AML-193 (cell line): Measurements from ENCODE around the gene SLC4A1.

Source experiments
- DNase-seq, 2 experiments: peaks; one replicate each; lab custom pipeline; 2025; lab: John Stamatoyannopoulos, UW

SLC4A1 gene

DNA sequence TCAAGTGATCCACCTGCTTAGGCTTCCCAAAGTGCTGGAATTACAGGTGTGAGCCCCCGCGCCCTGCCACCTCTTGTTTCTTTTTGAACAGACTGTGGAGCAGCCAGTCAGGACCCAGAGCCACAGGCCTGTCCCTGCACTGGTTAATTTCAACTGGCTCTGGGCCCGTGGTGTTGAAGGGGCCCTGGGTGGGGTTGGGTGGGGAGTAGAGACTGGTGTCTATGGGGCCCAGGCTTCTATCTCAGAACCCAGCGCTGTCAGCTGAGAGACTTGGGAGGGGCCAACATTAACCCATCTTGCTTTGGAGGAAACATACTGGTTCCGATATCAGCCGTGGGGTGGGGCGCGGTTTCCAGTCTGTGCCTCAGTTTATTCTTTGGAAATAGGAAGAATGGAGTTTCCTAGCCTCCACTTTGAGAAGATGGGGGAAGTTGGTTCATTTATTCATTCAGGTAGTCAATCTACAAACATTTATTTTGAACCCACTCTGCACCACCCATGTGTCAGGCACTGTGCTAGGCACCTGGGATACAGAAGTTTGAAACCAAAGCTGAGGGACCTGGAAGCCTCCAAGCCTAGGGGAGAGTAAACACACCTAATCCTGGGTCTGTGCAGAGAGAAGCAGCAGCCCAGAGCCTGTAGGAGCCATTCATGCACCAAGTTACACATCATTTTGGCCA, 15.5 kb upstream of the SLC4A1 start:
- DNase-seq = no peak

DNA sequence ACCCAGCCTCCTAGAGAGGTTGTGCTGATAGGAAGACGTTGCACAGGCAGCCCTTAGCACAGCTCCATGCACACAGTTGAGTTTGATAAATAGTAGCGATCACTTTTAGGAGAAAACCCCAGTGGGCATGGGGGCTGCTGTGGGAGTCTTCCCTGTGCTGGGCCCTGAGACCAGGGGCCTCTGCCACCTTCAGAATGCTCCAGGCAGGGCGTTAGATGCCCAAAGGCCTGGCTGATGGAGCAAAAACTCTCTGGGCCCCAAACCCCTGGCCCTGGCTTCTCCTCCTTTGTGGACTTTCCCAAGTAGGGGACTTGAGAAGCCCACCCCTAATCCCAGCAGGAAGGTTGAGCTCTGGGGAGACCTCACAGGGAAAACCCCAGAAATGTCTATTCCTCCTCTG, 14.3 kb upstream of the SLC4A1 start:
- DNase-seq = no peak

DNA sequence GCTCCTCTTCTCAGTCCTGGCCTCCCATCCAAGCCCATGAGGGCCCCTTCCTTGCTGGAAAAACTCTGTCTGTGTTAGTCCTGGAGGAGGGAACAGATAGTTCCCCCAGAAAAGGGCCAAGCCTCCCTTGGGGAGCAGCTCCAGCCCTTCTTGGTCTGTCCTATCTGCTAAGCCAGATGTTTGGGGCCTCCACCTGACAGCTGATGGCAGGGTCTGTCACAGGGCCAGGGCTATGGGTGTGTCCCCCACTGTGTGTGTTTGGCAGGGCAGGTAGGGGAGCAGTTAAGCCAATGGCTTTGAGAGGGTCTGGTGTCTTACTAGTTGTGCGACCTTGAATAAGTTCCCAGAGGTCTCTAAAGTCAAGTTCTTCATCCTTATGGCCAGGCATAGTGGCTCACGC, 13.6 kb upstream of the SLC4A1 start:
- DNase-seq = no peak

- no peak for DNase-seq
Measured at GRCh38 chr17:44280392-44280937, 12.5 kb upstream of the SLC4A1 start.

DNA sequence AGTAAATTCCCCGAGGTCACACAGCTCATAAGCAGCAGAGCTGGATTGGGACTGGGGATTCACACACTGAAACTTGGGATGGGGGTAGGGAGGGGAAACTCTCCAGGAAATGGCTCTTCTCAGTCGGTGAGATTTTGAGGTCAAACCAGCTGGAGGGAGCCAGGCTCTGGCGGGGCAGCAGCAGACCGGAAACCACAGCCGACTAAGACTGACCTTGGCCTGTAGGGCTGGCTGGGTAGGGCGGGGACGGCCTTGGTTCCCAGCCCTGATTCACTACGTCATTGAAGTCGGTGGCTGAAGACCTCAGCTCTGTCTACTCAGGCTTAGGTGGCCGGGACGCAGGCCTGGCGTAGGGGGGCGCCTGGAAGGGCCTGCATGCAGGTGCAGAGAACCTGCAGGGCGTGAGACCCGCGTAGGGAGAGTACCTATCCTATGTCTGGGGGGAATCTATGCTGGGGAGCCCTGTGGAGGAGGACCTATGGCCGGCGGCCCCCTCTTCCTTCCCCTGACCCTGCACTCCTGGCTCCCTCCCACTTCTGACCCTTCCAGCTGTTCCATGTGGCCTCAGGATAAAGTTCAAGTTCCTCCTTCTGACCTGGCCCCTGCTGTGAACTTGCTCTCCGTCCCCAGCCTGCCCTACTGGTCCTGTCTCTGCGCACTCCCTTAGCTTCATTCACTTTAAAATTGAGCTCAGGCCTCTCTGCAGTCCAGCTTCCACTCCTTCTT, 11.9 kb upstream of the SLC4A1 start:
- DNase-seq = peak; percentile 86 to 89

DNA sequence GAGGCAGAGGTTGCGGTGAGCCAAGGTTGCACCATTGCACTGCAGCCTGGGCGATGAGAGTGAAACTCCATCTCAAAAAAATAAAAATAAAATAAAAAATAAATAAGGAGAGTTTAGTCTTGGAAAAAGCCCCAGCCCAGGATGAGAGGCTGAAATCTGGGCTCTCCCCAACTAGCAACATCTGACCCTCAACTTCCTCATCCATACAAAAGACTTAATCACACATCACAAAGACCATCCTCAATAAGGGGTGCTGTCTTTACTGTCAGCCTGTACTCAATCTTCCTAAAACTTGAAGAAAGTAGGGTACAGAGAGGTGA, 11.4 kb upstream of the SLC4A1 start:
- DNase-seq = peak; percentile 65 to 73

- DNase-seq = no peak
Measured at GRCh38 chr17:44277976-44278375, 10.0 kb upstream of the SLC4A1 start.

GRCh38 chr17:44273607-44274006, 5.7 kb upstream of the SLC4A1 start:
- no peak for DNase-seq

GRCh38 chr17:44272954-44273353, 5.0 kb upstream of the SLC4A1 start:
- DNase-seq = no peak

DNA sequence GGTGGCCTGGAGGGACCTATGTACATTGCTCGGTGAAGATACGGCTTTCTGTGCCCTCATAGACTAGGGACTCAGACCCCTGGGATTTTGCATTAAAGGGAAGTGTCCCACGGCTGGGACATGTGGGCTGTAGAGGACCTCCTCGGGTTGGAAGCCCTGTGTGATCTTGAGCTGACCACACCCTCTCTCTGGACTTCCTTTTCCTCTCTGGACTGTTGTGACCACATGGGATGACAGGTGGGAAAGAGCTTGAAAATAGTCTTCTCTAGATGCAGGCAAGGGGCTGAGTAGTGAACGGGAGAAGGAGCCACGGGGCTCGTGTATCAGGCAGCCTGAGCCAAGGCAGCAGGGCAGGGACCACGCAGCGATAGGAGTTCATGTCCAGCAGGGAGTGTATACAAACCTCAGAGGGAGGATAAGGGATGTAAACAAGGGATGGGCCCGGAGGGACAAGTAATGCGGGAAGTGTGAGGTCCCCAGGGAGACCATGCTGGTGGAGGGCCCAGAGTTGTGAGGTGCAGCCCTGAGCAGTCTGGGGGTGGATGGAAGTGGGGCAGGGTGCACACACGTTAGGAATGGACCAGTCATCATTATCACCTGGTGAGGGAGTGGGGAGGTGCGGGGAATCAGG, 4.5 kb upstream of the SLC4A1 start:
- DNase-seq = no peak

- DNase-seq = no peak
Measured at GRCh38 chr17:44269535-44270240, 1.8 kb upstream of the SLC4A1 start.

GRCh38 chr17:44268709-44269534, 987 bp upstream of the SLC4A1 start:
- DNase-seq = no peak

GRCh38 chr17:44267165-44267455, 825 bp downstream of the SLC4A1 start:
- DNase-seq = no peak

- no peak for DNase-seq
Measured at GRCh38 chr17:44266402-44267164, 1.4 kb downstream of the SLC4A1 start.

GRCh38 chr17:44263345-44263902, 4.5 kb downstream of the SLC4A1 start:
- DNase-seq = no peak

DNA sequence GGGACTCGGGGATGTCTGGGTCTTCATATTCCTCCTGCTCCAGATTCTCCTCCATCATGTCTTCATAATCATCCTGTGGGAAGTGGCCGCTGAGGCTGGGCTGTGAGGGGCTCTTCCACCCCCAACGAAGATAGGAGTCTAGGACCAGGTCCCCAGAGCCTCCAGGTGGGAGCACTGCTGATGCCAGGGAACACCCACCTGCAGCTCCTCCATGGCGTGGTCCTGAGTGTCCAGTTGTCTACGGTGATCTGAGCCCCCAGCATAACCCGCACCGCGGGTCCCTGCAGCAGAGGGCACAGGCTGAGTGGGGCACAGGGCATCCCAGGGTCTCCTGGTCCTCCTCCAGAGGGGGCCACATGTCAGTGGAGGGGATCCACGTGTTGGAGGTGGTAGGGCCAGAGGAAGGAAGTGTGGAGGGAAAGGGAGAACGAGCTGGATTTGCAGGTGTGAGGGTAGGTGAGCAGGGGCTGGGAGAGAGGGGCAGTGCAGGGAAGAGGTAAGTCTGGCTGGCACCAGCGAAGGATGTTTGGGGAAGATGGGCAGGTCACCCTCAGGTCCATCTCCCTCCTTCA, 5.2 kb downstream of the SLC4A1 start:
- DNase-seq = no peak

DNA sequence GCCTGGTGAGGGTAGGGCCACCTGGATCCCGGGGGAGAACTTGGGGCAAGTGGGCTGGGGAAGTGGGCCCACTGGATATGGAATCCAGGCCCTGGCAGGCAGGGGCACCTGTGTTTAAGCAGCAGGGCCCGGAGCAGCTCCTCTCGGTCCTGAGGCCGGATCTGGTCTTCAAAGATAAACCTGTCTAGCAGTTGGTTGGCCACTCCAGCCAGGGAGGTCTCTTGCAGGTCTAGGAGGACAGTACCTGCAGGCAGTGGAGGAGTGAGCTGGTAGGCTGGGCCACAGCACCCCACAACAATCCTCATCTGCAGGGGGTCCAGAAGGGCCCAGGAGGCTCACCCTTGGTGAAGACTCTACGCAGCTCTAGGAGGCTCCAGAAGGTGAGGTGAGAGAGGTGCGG, 7.6 kb downstream of the SLC4A1 start:
- DNase-seq = no peak

GRCh38 chr17:44258811-44259351, 9.1 kb downstream of the SLC4A1 start:
- DNase-seq = no peak

DNA sequence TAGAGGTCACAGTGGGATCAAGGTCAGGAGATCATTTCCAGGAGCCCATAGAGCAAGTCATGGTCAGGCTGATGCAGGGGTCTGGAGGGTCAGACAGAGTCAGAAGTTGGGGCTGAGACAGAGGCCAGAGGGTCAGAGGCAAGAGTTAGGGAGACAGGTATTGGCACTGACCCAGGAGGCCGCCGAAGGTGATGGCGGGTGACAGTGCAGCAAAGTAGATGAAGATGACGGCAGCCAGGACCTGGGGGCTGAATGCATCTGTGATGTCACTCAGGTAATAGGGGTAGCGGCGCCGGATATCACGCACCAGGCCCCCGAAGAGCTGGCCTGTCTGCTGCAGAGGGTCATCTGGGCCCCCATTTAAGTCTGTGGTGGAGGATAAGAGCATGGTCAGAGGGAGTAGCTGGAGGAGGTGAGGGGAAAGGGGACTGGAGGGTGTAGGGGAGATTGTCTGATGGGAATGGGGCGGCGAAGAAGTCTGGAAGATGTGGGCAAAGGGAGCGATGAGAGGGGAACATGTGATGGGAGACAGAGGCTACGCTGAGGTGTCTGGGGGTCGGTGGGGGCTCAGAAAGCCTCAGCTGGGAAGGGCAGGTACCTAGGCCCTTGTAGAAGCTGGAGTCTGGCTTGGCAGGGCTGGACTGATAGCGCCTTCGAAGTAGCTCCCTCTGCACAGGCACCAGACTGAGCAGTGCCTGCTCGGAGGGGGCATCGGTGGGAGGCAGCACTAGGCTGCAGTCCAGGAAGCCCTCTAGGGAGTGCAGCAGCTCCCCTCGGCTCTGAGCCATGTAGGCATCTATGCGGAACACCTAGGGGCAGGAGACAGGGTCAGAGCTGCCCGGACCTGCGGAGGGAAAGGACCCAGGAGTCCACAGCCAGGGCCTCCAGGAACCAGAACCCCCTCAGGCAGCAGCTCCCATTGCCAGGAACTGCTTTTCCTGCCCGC, 9.8 kb downstream of the SLC4A1 start:
- DNase-seq = no peak
